ENCODE measurements around the gene HARBI1.
A peak's percentile ranks its signal among the peaks of the same experiment; 100 is the strongest.

The HARBI1 gene

GRCh38 chr11:46617134-46617971 lies at the start of gene HARBI1, which contains the start of gene ATG13:
HARBI1 (minus strand) TSS chr11:46617227; CDS start chr11:46616237, 990 bp downstream.
ATG13 (plus strand) TSS chr11:46617553; CDS start chr11:46644292, 26,739 bp downstream.
- peak; percentile 88 for DNase-seq (ENCODE audit: low read depth, low spot score)
- Histone ChIP-seq H3K4me3 (ENCODE audit: insufficient read length, low read depth) (peak within 1 kb of the TSS; percentile 99), H3K36me3 (ENCODE audit: insufficient read depth, insufficient read length, low read length) (peaks cover 23% of the 10 kb centered on the region)

DNA sequence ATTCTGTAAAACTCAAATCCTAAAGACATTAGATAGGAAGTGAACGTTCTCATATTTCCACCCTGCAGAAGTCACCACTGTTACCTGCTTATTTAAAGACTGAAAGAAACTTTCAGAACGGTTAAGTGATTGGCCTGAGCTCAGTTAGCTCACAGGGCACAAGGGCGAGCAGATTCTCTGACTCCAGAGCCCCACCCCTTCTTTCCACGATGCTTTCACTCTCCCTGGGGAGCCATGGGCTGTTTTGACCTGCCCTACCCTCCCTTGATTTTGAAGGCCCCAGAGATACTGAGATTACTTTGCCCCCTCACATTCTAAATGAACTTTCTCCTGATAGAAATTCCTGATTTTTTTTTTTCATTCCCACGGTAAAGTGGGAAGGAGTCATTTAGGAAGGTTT lies 49.5 kb upstream of the HARBI1 start:
- no peaks in the 10 kb centered on the region for H3K4me1 ChIP-seq (ENCODE audit: insufficient read depth, insufficient read length)
- H3K4me3 ChIP-seq (ENCODE audit: insufficient read length, low read depth) = no peak overlapping the region
- TF ChIP-seq YY1 (IDR thresholded peaks at IDR 0.05; ENCODE audit: insufficient read depth, insufficient read length) = no peak
- TF ChIP-seq SUZ12 (IDR thresholded peaks at IDR 0.05; ENCODE audit: extremely low read depth, insufficient read depth, insufficient read length) = no peak
- TF ChIP-seq ZNF274 (IDR thresholded peaks at IDR 0.05; ENCODE audit: low read depth, low read length) = no peak
- no peak for DNase-seq (ENCODE audit: low read depth, low spot score)
- H3K9ac ChIP-seq (ENCODE audit: insufficient read length, low read depth) = no peak overlapping the region
- peaks cover 83% of the 10 kb centered on the region for H3K36me3 ChIP-seq (ENCODE audit: insufficient read depth, insufficient read length, low read length)
- no peaks in the 10 kb centered on the region for H3K9me3 ChIP-seq (ENCODE audit: insufficient read depth, low read length)
- no peaks in the 10 kb centered on the region for H3K27me3 ChIP-seq (ENCODE audit: insufficient read depth, insufficient read length)

More at GRCh38 chr11:46617134-46617971, at the start of gene HARBI1, which contains the start of gene ATG13:
- no peaks in the 10 kb centered on the region for H3K4me1 ChIP-seq (ENCODE audit: insufficient read depth, insufficient read length)
- no peaks in the 10 kb centered on the region for H3K9me3 ChIP-seq (ENCODE audit: insufficient read depth, low read length)
- H3K27me3 ChIP-seq (ENCODE audit: insufficient read depth, insufficient read length) = no peaks in the 10 kb centered on the region
- TF ChIP-seq YY1 (IDR thresholded peaks at IDR 0.05; ENCODE audit: insufficient read depth, insufficient read length) (peak; percentile 69), SUZ12 (IDR thresholded peaks at IDR 0.05; ENCODE audit: extremely low read depth, insufficient read depth, insufficient read length) (no peak), ZNF274 (IDR thresholded peaks at IDR 0.05; ENCODE audit: low read depth, low read length) (no peak)
- peak within 1 kb of the TSS; percentile 99 for H3K9ac ChIP-seq (ENCODE audit: insufficient read length, low read depth)

DNA sequence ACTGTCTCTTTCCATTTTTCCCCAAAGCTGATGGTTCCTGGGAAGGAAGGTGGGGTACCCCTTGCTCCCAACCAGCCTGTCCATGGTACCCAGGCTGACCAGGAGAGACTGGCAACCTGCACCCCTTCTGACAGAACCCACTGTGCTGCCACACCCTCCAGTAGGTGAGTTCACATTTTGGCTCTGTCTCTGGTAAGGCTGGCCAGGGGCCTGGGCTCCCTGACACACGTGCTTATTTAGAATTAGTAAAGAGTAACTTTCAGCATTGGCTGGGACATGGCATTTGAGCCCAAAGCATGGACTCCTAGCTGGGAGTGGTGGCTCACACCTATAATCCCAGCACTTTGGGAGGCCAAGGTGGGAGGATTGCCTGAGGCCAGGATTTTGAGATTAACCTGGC lies 48.3 kb upstream of the HARBI1 start:
- DNase-seq (ENCODE audit: low read depth, low spot score) = no peak
- Histone ChIP-seq H3K9ac (ENCODE audit: insufficient read length, low read depth) (no peak overlapping the region), H3K9me3 (ENCODE audit: insufficient read depth, low read length) (no peaks in the 10 kb centered on the region), H3K4me3 (ENCODE audit: insufficient read length, low read depth) (no peak overlapping the region), H3K27me3 (ENCODE audit: insufficient read depth, insufficient read length) (no peaks in the 10 kb centered on the region), H3K4me1 (ENCODE audit: insufficient read depth, insufficient read length) (no peaks in the 10 kb centered on the region), H3K36me3 (ENCODE audit: insufficient read depth, insufficient read length, low read length) (peaks cover 77% of the 10 kb centered on the region)
- TF ChIP-seq SUZ12 (IDR thresholded peaks at IDR 0.05; ENCODE audit: extremely low read depth, insufficient read depth, insufficient read length) (no peak), YY1 (IDR thresholded peaks at IDR 0.05; ENCODE audit: insufficient read depth, insufficient read length) (no peak), ZNF274 (IDR thresholded peaks at IDR 0.05; ENCODE audit: low read depth, low read length) (no peak)

DNA sequence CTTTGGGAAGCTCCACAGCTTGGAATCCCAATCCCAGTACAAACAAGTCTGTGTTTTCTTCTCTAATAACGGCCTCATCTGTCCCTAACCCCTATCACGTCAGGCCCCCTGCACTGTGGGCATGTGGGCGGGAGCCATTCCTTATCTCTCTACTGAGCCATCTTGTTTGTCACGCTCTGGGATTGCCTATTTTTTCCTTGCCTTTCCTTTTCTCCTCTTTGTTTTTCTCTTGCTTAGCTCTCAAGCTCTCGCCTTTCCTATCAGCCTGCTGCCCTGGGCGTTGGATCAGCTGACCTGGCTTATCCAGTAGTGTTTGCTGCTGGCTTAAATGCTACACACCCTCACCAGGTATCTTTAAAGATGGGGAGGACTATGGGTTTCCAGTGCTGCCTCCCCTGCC lies 47.6 kb upstream of the HARBI1 start:
- Histone ChIP-seq H3K4me3 (ENCODE audit: insufficient read length, low read depth) (no peak overlapping the region), H3K4me1 (ENCODE audit: insufficient read depth, insufficient read length) (no peaks in the 10 kb centered on the region), H3K27me3 (ENCODE audit: insufficient read depth, insufficient read length) (no peaks in the 10 kb centered on the region), H3K9me3 (ENCODE audit: insufficient read depth, low read length) (no peaks in the 10 kb centered on the region), H3K9ac (ENCODE audit: insufficient read length, low read depth) (no peak overlapping the region), H3K36me3 (ENCODE audit: insufficient read depth, insufficient read length, low read length) (peaks cover 77% of the 10 kb centered on the region)
- TF ChIP-seq YY1 (IDR thresholded peaks at IDR 0.05; ENCODE audit: insufficient read depth, insufficient read length) = no peak
- no peak for TF ChIP-seq SUZ12 (IDR thresholded peaks at IDR 0.05; ENCODE audit: extremely low read depth, insufficient read depth, insufficient read length)
- TF ChIP-seq ZNF274 (IDR thresholded peaks at IDR 0.05; ENCODE audit: low read depth, low read length) = no peak
- no peak for DNase-seq (ENCODE audit: low read depth, low spot score)

- TF ChIP-seq SUZ12 (IDR thresholded peaks at IDR 0.05; ENCODE audit: extremely low read depth, insufficient read depth, insufficient read length) = no peak
- no peak for TF ChIP-seq ZNF274 (IDR thresholded peaks at IDR 0.05; ENCODE audit: low read depth, low read length)
- TF ChIP-seq YY1 (IDR thresholded peaks at IDR 0.05; ENCODE audit: insufficient read depth, insufficient read length) = no peak
- H3K27me3 ChIP-seq (ENCODE audit: insufficient read depth, insufficient read length) = no peaks in the 10 kb centered on the region
- peaks cover 77% of the 10 kb centered on the region for H3K36me3 ChIP-seq (ENCODE audit: insufficient read depth, insufficient read length, low read length)
- H3K9ac ChIP-seq (ENCODE audit: insufficient read length, low read depth) = no peak overlapping the region
- no peaks in the 10 kb centered on the region for H3K9me3 ChIP-seq (ENCODE audit: insufficient read depth, low read length)
- no peak overlapping the region for H3K4me3 ChIP-seq (ENCODE audit: insufficient read length, low read depth)
- DNase-seq (ENCODE audit: low read depth, low spot score) = no peak
- no peaks in the 10 kb centered on the region for H3K4me1 ChIP-seq (ENCODE audit: insufficient read depth, insufficient read length)
These were observed 46.4 kb upstream of the HARBI1 start for GRCh38 chr11:46663277-46663940.

DNA sequence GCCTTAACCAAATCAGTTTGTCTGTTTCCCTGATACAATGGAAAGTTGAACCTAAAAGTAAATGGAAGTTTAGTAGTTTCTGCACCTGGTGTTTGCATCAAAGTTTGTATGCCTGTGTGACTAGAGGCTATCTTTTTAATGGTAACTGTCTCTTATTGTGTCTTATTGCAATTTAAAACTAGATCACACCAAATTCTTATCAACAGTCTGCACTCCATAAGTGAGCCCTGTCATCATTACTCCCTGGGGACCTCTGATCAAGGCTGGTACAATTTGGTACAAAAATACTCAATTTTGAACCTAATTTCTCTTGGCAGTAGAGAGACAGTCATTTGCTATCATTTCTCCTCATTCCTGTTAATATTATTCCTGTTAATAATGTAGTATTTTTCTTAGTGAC lies 45.3 kb upstream of the HARBI1 start:
- TF ChIP-seq ZNF274 (IDR thresholded peaks at IDR 0.05; ENCODE audit: low read depth, low read length) (no peak), YY1 (IDR thresholded peaks at IDR 0.05; ENCODE audit: insufficient read depth, insufficient read length) (no peak), SUZ12 (IDR thresholded peaks at IDR 0.05; ENCODE audit: extremely low read depth, insufficient read depth, insufficient read length) (no peak)
- Histone ChIP-seq H3K4me1 (ENCODE audit: insufficient read depth, insufficient read length) (no peaks in the 10 kb centered on the region), H3K9ac (ENCODE audit: insufficient read length, low read depth) (no peak overlapping the region), H3K36me3 (ENCODE audit: insufficient read depth, insufficient read length, low read length) (peaks cover 76% of the 10 kb centered on the region), H3K4me3 (ENCODE audit: insufficient read length, low read depth) (no peak overlapping the region), H3K27me3 (ENCODE audit: insufficient read depth, insufficient read length) (no peaks in the 10 kb centered on the region), H3K9me3 (ENCODE audit: insufficient read depth, low read length) (no peaks in the 10 kb centered on the region)
- no peak for DNase-seq (ENCODE audit: low read depth, low spot score)

- TF ChIP-seq YY1 (IDR thresholded peaks at IDR 0.05; ENCODE audit: insufficient read depth, insufficient read length) (no peak), ZNF274 (IDR thresholded peaks at IDR 0.05; ENCODE audit: low read depth, low read length) (no peak), SUZ12 (IDR thresholded peaks at IDR 0.05; ENCODE audit: extremely low read depth, insufficient read depth, insufficient read length) (no peak)
- Histone ChIP-seq H3K4me1 (ENCODE audit: insufficient read depth, insufficient read length) (no peaks in the 10 kb centered on the region), H3K9ac (ENCODE audit: insufficient read length, low read depth) (no peak overlapping the region), H3K27me3 (ENCODE audit: insufficient read depth, insufficient read length) (no peaks in the 10 kb centered on the region), H3K9me3 (ENCODE audit: insufficient read depth, low read length) (no peaks in the 10 kb centered on the region), H3K4me3 (ENCODE audit: insufficient read length, low read depth) (no peak overlapping the region), H3K36me3 (ENCODE audit: insufficient read depth, insufficient read length, low read length) (peaks cover 76% of the 10 kb centered on the region)
- no peak for DNase-seq (ENCODE audit: low read depth, low spot score)
These were observed 44.8 kb upstream of the HARBI1 start for GRCh38 chr11:46661836-46662235.

Data from NT2/D1 (cell line).